Lower lobe of right lung (tissue), 2 donors: ENCODE measurements around the gene TRMT1. TPM values are rescaled to one million over a fixed set of nuclear protein-coding genes. Genes with fewer than 3 reads are reported as not detected.
A peak's percentile ranks its signal among the peaks of the same experiment; 100 is the strongest.

Experiments used
- ATAC-seq, 2 donors: fragments of 200-7000 bp; cut with Tn5 transposase; one replicate each; pipeline ENCODE4 v1.9.1; 2020 to 2022; ENCODE audit warnings: mild to moderate bottlenecking in 2 of 2, moderate library complexity in 2 of 2
- DNase-seq: peaks from one replicate; pipeline ENCODE4 v3.0.0-alpha.2; 2020
- H3K27ac ChIP-seq: fragments of 200-600 bp; one replicate; pipeline ENCODE4 v1.8.0; 2022
- H3K27me3 ChIP-seq: fragments of 200-600 bp; one replicate; pipeline ENCODE4 v1.8.0; 2022; ENCODE audit warnings: low read depth
- H3K36me3 ChIP-seq: fragments of 200-600 bp; one replicate; pipeline ENCODE4 v1.8.0; 2022; ENCODE audit warnings: mild to moderate bottlenecking
- H3K4me1 ChIP-seq: fragments of 200-600 bp; one replicate; pipeline ENCODE4 v1.8.0; 2022
- H3K4me3 ChIP-seq: fragments of 200-600 bp; one replicate; pipeline ENCODE4 v1.8.0; 2022; ENCODE audit warnings: mild to moderate bottlenecking
- H3K9me3 ChIP-seq: fragments of 200-600 bp; one replicate; pipeline ENCODE4 v1.8.0; 2022
- intact Hi-C: fragments of 100-400 bp; cut with DNase I; formaldehyde crosslinking; loops from one replicate; pipeline ENCODE4 v1.11.0; 2022
- total RNA-seq: library from RNA; stranded (reverse); fragmentation: NEBNext Ultra II Directional; extraction: Animal tissue kit (Norgen Biotek cat#: 25700); gene quantifications from one replicate; pipeline ENCODE4 v1.2.1, GENCODE V29; 2021
- TF ChIP-seq, protein P1 (sequence below): fragments of 200-600 bp; IDR thresholded peaks from one replicate; pipeline ENCODE4 v1.8.0; 2022; ENCODE audit warnings: antibody characterized with exemption, mild to moderate bottlenecking
- donor health status: DM: no; HTN: yes; CAD: no; lungs with severe emphysema.

Gene TRMT1
- total RNA-seq, 1 donor from 2014 or later: 29.3 TPM

DNA sequence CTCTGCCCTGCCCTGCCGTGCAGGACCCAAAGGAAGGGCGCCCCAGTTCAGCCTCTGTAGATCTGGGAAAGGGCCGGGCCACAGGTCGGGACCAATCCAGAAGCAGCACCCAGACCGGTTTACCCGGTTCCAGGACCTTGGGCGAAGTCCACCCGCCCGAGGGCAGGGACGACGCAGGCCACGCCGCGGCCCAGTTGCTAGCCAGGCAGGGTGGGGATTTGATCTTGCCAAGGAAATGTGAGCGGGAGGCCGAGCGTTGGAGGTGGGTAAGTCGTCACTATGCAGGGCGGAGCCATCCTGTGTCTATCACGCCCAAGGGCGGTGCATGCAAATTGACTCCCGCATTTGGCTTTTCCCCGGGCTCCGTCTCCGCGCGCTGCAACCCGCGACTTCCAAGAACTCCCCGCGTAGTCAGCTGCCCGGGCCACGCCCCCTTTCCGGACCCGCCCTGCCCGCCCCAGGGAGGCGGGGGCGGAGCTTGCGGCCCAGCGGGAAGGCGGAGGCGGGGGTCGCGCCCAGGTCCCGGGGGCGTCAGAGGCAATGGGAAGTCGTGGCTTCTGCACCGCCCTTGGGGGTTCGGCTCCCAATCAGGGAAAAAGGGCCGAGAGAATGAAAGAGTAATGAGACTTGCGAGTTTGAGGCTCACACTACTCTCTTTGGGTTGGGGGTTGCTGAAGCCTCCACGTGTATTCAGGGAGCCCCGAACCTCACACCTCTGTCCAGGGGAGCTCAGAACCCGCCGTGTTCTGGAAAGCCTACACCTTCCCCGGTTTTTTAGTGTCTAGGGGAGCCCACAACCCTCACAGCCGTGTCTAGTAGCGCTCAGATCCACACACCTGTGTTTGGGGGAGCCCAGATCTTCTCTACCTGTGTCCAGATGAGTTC, 46.4 kb upstream of the TRMT1 start:
- peak; percentile 98 for DNase-seq
- intact Hi-C loops: no loop called here
- peak; percentile 90 to 92 for ATAC-seq

DNA sequence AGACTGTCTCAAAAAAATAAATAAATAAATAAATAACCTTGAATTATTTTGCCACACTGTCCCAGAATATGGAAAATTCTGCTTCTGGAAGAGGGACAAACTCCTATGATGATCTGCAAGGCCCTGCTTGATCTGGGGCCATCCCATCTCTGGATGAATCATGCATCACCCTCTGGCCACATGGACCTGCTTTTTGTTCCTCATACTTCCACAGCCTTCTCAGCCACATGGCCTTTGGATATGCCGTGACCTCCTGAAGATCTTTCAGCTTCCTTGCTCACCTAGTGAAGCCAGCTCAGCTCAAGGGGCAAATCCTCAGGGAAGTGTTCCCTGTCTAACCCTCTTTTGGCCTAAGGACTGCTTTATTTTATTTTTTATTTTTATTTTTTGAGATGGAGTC, 44.0 kb upstream of the TRMT1 start:
- H3K4me1 ChIP-seq: peaks cover 63% of the 10 kb centered on the region
- intact Hi-C loops: no loop called here
- H3K36me3 ChIP-seq: no peaks in the 10 kb centered on the region
- H3K27ac ChIP-seq: no peak overlapping the region
- ATAC-seq (no peak), DNase-seq (no peak)
- H3K9me3 ChIP-seq: no peaks in the 10 kb centered on the region
- H3K4me3 ChIP-seq: no peak overlapping the region
- TF ChIP-seq, protein P1, sequence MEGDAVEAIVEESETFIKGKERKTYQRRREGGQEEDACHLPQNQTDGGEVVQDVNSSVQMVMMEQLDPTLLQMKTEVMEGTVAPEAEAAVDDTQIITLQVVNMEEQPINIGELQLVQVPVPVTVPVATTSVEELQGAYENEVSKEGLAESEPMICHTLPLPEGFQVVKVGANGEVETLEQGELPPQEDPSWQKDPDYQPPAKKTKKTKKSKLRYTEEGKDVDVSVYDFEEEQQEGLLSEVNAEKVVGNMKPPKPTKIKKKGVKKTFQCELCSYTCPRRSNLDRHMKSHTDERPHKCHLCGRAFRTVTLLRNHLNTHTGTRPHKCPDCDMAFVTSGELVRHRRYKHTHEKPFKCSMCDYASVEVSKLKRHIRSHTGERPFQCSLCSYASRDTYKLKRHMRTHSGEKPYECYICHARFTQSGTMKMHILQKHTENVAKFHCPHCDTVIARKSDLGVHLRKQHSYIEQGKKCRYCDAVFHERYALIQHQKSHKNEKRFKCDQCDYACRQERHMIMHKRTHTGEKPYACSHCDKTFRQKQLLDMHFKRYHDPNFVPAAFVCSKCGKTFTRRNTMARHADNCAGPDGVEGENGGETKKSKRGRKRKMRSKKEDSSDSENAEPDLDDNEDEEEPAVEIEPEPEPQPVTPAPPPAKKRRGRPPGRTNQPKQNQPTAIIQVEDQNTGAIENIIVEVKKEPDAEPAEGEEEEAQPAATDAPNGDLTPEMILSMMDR: no peak
- H3K27me3 ChIP-seq: no peaks in the 10 kb centered on the region

More for the DNA sequence above, 46.4 kb upstream of the TRMT1 start:
- peak overlapping the region; percentile 55 for H3K4me3 ChIP-seq
- no peaks in the 10 kb centered on the region for H3K9me3 ChIP-seq
- H3K4me1 ChIP-seq: peaks cover 66% of the 10 kb centered on the region
- no peaks in the 10 kb centered on the region for H3K36me3 ChIP-seq
- TF ChIP-seq, protein P1: no peak
- H3K27me3 ChIP-seq: no peaks in the 10 kb centered on the region
- peak overlapping the region; percentile 88 for H3K27ac ChIP-seq

DNA sequence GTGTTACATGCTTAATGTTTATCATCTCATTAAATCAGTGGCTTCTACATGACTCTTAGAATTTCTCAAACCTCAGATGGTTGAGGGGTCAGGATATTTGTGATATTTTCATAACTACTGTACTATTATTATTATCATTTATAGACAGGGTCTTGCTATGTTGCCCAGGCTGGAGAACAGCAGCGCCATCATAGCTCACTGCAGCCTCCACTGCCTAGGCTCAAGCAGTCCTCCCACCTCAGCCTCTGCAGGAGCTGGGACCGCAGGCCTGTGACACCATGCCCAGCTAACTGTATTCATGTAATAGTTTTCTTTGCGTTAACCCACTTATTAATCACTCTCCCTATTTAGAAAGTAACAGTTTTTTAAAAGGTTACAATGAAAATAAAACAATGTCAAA, 43.2 kb upstream of the TRMT1 start:
- ATAC-seq (no peak), DNase-seq (no peak)
- TF ChIP-seq, protein P1: no peak
- H3K4me3 ChIP-seq: no peak overlapping the region
- no peaks in the 10 kb centered on the region for H3K27me3 ChIP-seq
- peaks cover 63% of the 10 kb centered on the region for H3K4me1 ChIP-seq
- intact Hi-C loops: no loop called here
- no peaks in the 10 kb centered on the region for H3K9me3 ChIP-seq
- H3K27ac ChIP-seq: no peak overlapping the region
- H3K36me3 ChIP-seq: no peaks in the 10 kb centered on the region

DNA sequence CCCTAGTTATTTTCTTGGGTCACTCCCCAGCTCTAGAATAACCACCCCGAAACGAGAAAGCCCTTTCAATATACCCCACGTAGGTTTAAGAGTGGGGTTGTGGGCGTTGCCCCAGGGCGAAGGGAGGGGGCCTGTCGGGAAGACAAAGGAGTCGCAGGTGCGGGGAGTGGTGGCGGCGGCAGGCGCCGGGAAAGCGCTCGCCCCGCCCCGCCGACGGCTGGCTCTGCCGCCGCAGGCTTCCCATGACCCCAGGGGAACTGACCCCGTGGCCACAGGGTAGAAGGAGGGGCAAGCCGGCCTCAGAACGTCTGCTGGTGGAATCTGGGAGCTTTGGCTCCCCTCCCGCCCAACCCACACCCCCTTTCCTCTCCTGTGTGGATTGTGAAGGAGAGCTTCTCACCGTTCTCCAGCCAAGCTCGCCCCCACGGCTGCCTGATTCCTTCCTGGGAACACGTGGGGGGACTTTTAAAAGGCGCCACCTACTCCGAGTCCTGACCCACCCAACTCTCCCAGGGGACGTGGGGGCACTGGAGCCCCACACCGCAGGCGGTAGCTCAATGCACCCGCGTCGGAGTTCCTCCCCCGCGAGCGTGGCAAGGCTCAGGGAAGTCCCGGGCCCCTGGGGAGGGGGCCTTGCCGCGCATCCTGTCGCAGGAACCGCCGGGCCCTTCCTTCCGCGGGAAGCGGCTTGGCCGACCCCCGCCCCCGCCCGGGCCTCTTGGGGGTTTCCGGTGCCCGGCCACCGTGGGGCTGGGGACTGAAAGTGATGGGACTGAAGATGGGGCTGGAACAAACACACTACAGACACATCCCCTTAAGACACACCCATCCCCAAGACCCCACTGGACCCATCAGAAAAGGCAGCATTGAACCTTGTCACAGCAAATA, 39.2 kb upstream of the TRMT1 start:
- Histone ChIP-seq H3K4me3 (peak overlapping the region; percentile 97), H3K36me3 (no peaks in the 10 kb centered on the region), H3K27ac (peak overlapping the region; percentile 100), H3K27me3 (no peaks in the 10 kb centered on the region), H3K9me3 (no peaks in the 10 kb centered on the region), H3K4me1 (peaks cover 26% of the 10 kb centered on the region)
- ATAC-seq (peak; percentile 20 to 31), DNase-seq (peak; percentile 87)
- TF ChIP-seq, protein P1: no peak
- intact Hi-C loops: no loop called here

DNA sequence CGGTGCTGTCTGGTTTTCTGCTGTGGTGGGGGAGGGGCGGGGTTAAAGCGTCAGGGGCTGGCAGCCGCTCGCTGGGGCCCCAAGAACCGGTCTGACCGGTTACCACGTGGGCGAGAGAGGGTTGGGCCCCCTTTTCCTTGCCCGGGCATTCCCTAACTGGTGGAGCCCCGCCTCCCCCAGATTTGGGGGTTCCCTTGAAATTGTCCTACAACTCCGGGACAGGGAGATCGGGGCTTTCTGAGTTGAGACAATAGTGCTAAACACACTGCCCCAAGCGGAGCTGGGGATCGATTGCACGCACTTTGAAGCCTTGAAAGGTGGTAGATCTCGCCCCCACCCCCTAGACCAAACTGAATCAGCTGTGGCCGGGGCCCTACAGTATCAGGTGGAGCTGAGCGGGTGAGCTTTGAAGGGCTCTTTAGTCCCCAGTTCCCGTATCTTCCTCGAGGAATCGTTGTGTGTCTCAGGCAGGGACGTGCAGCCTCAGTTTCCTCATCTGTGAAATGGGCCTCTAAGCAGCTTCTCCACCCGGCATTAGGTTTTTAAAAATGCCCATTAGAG, 38.5 kb upstream of the TRMT1 start:
- Histone ChIP-seq H3K36me3 (no peaks in the 10 kb centered on the region), H3K9me3 (no peaks in the 10 kb centered on the region), H3K4me3 (peak overlapping the region; percentile 97), H3K27me3 (no peaks in the 10 kb centered on the region), H3K27ac (peak overlapping the region; percentile 100), H3K4me1 (peaks cover 26% of the 10 kb centered on the region)
- DNase-seq (peak; percentile 89), ATAC-seq (peak; percentile 0 to 20)
- TF ChIP-seq, protein P1: peak; percentile 21
- intact Hi-C loops: no loop called here
